ENCODE measurements around the gene ARF1. TPM values are rescaled to one million over a fixed set of nuclear protein-coding genes. Genes with fewer than 3 reads are reported as not detected.
A peak's percentile ranks its signal among the peaks of the same experiment; 100 is the strongest.

Gene ARF1
- total RNA-seq, 1 experiment from 2014 or later: 107 TPM

GRCh38 chr1:228097333-228098081, 15.0 kb downstream of the ARF1 start:
- no peaks in the 10 kb centered on the region for H3K27me3 ChIP-seq (ENCODE audit: low read length)
- H3K9ac ChIP-seq (ENCODE audit: low read length): no peak overlapping the region
- peaks cover 13% of the 10 kb centered on the region for H3K4me1 ChIP-seq (ENCODE audit: low read length)
- H3K79me2 ChIP-seq (ENCODE audit: low read length): peaks cover 74% of the 10 kb centered on the region
- DNase-seq: peak; percentile 27
- no peaks in the 10 kb centered on the region for H3K9me2 ChIP-seq (replicated peaks; ENCODE audit: insufficient read depth, low read length)
- no peak overlapping the region for H3K27ac ChIP-seq (ENCODE audit: low read length)
- no peak overlapping the region for H2AFZ ChIP-seq (ENCODE audit: low read length)
- H3K4me2 ChIP-seq (ENCODE audit: low read depth, low read length, poor library complexity, severe bottlenecking): no peak overlapping the region
- peaks cover 71% of the 10 kb centered on the region for H4K20me1 ChIP-seq (ENCODE audit: insufficient read depth, low read depth, low read length)
- no peak overlapping the region for H3K4me3 ChIP-seq (ENCODE audit: low read length)
- peaks cover 27% of the 10 kb centered on the region for H3K36me3 ChIP-seq (ENCODE audit: insufficient read depth, low read length)
- peaks cover 12% of the 10 kb centered on the region for H3K9me3 ChIP-seq (ENCODE audit: low read length)

- H3K79me2 ChIP-seq (ENCODE audit: low read length): peaks cover 69% of the 10 kb centered on the region
- H3K4me1 ChIP-seq (ENCODE audit: low read length): peaks cover 15% of the 10 kb centered on the region
- peak; percentile 41 for DNase-seq
- peaks cover 5% of the 10 kb centered on the region for H3K9me3 ChIP-seq (ENCODE audit: low read length)
- H3K4me3 ChIP-seq (ENCODE audit: low read length): no peak overlapping the region
- peaks cover 26% of the 10 kb centered on the region for H3K36me3 ChIP-seq (ENCODE audit: insufficient read depth, low read length)
- H3K4me2 ChIP-seq (ENCODE audit: low read depth, low read length, poor library complexity, severe bottlenecking): no peak overlapping the region
- no peak overlapping the region for H2AFZ ChIP-seq (ENCODE audit: low read length)
- H3K27me3 ChIP-seq (ENCODE audit: low read length): no peaks in the 10 kb centered on the region
- H3K9me2 ChIP-seq (replicated peaks; ENCODE audit: insufficient read depth, low read length): no peaks in the 10 kb centered on the region
- no peak overlapping the region for H3K27ac ChIP-seq (ENCODE audit: low read length)
- no peak overlapping the region for H3K9ac ChIP-seq (ENCODE audit: low read length)
- peaks cover 64% of the 10 kb centered on the region for H4K20me1 ChIP-seq (ENCODE audit: insufficient read depth, low read depth, low read length)
Measured at GRCh38 chr1:228098323-228098931, 15.9 kb downstream of the ARF1 start.

- Histone ChIP-seq H4K20me1 (ENCODE audit: insufficient read depth, low read depth, low read length) (peaks cover 60% of the 10 kb centered on the region), H3K4me1 (ENCODE audit: low read length) (peaks cover 24% of the 10 kb centered on the region)
- DNase-seq: peak; percentile 41
Measured at GRCh38 chr1:228099331-228099732, 16.8 kb downstream of the ARF1 start.

GRCh38 chr1:228100822-228101613, 18.5 kb downstream of the ARF1 start:
- peak; percentile 44 for DNase-seq
- no peaks in the 10 kb centered on the region for H3K9me2 ChIP-seq (replicated peaks; ENCODE audit: insufficient read depth, low read length)
- peaks cover 43% of the 10 kb centered on the region for H4K20me1 ChIP-seq (ENCODE audit: insufficient read depth, low read depth, low read length)
- no peaks in the 10 kb centered on the region for H3K9me3 ChIP-seq (ENCODE audit: low read length)
- peaks cover 43% of the 10 kb centered on the region for H3K79me2 ChIP-seq (ENCODE audit: low read length)
- H3K36me3 ChIP-seq (ENCODE audit: insufficient read depth, low read length): peaks cover 10% of the 10 kb centered on the region
- H3K9ac ChIP-seq (ENCODE audit: low read length): peak overlapping the region; percentile 93
- peak overlapping the region; percentile 74 for H3K4me3 ChIP-seq (ENCODE audit: low read length)
- H3K4me1 ChIP-seq (ENCODE audit: low read length): peaks cover 28% of the 10 kb centered on the region
- H3K4me2 ChIP-seq (ENCODE audit: low read depth, low read length, poor library complexity, severe bottlenecking): peak overlapping the region; percentile 91
- H3K27me3 ChIP-seq (ENCODE audit: low read length): no peaks in the 10 kb centered on the region
- H2AFZ ChIP-seq (ENCODE audit: low read length): no peak overlapping the region
- H3K27ac ChIP-seq (ENCODE audit: low read length): peak overlapping the region; percentile 23; the same call in 1 of the 2 replicates

More at GRCh38 chr1:228099331-228099732, 16.8 kb downstream of the ARF1 start:
- peaks cover 60% of the 10 kb centered on the region for H3K79me2 ChIP-seq (ENCODE audit: low read length)
- peaks cover 2% of the 10 kb centered on the region for H3K9me3 ChIP-seq (ENCODE audit: low read length)
- peaks cover 21% of the 10 kb centered on the region for H3K36me3 ChIP-seq (ENCODE audit: insufficient read depth, low read length)
- H3K27ac ChIP-seq (ENCODE audit: low read length): no peak overlapping the region
- H2AFZ ChIP-seq (ENCODE audit: low read length): no peak overlapping the region
- no peak overlapping the region for H3K9ac ChIP-seq (ENCODE audit: low read length)
- no peaks in the 10 kb centered on the region for H3K9me2 ChIP-seq (replicated peaks; ENCODE audit: insufficient read depth, low read length)
- no peak overlapping the region for H3K4me3 ChIP-seq (ENCODE audit: low read length)
- no peaks in the 10 kb centered on the region for H3K27me3 ChIP-seq (ENCODE audit: low read length)
- no peak overlapping the region for H3K4me2 ChIP-seq (ENCODE audit: low read depth, low read length, poor library complexity, severe bottlenecking)

GRCh38 chr1:228101614-228101993, 19.1 kb downstream of the ARF1 start:
- Histone ChIP-seq H3K9ac (ENCODE audit: low read length) (peak overlapping the region; percentile 93), H2AFZ (ENCODE audit: low read length) (no peak overlapping the region), H3K9me3 (ENCODE audit: low read length) (no peaks in the 10 kb centered on the region), H4K20me1 (ENCODE audit: insufficient read depth, low read depth, low read length) (peaks cover 37% of the 10 kb centered on the region), H3K4me2 (ENCODE audit: low read depth, low read length, poor library complexity, severe bottlenecking) (peak overlapping the region; percentile 91), H3K27me3 (ENCODE audit: low read length) (no peaks in the 10 kb centered on the region), H3K4me3 (ENCODE audit: low read length) (peak overlapping the region; percentile 74), H3K4me1 (ENCODE audit: low read length) (peaks cover 28% of the 10 kb centered on the region), H3K36me3 (ENCODE audit: insufficient read depth, low read length) (peaks cover 10% of the 10 kb centered on the region), H3K9me2 (replicated peaks; ENCODE audit: insufficient read depth, low read length) (no peaks in the 10 kb centered on the region), H3K27ac (ENCODE audit: low read length) (peak overlapping the region; percentile 37; the same call in 1 of the 2 replicates), H3K79me2 (ENCODE audit: low read length) (peaks cover 39% of the 10 kb centered on the region)
- peak; percentile 48 for DNase-seq

- Histone ChIP-seq H3K27me3 (ENCODE audit: low read length) (no peaks in the 10 kb centered on the region), H3K9ac (ENCODE audit: low read length) (peak overlapping the region; percentile 93), H3K4me2 (ENCODE audit: low read depth, low read length, poor library complexity, severe bottlenecking) (peak overlapping the region; percentile 91), H2AFZ (ENCODE audit: low read length) (no peak overlapping the region), H3K36me3 (ENCODE audit: insufficient read depth, low read length) (peaks cover 14% of the 10 kb centered on the region), H3K79me2 (ENCODE audit: low read length) (peaks cover 35% of the 10 kb centered on the region; the same call in 1 of the 2 replicates), H3K9me3 (ENCODE audit: low read length) (no peaks in the 10 kb centered on the region), H3K4me3 (ENCODE audit: low read length) (peak overlapping the region; percentile 74), H4K20me1 (ENCODE audit: insufficient read depth, low read depth, low read length) (peaks cover 31% of the 10 kb centered on the region; the same call in 1 of the 2 replicates), H3K9me2 (replicated peaks; ENCODE audit: insufficient read depth, low read length) (no peaks in the 10 kb centered on the region), H3K4me1 (ENCODE audit: low read length) (peaks cover 28% of the 10 kb centered on the region), H3K27ac (ENCODE audit: low read length) (peak overlapping the region; percentile 37; the same call in 1 of the 2 replicates)
- DNase-seq: peak; percentile 75
Measured at GRCh38 chr1:228101994-228102790, 19.7 kb downstream of the ARF1 start.

GRCh38 chr1:228102791-228103620, 20.5 kb downstream of the ARF1 start, which contains the start of gene C1orf35:
TSS of gene C1orf35 (minus strand) at chr1:228103325. CDS start at chr1:228103227, 98 bp downstream.
- H3K4me1 ChIP-seq (ENCODE audit: low read length): peaks cover 35% of the 10 kb centered on the region
- peaks cover 38% of the 10 kb centered on the region for H3K79me2 ChIP-seq (ENCODE audit: low read length)
- peak within 1 kb of the TSS; percentile 42; the same call in 1 of the 2 replicates for H3K27ac ChIP-seq (ENCODE audit: low read length)
- peak within 1 kb of the TSS; percentile 74 for H3K4me3 ChIP-seq (ENCODE audit: low read length)
- peak; percentile 98 for DNase-seq
- peaks cover 25% of the 10 kb centered on the region; the same call in 1 of the 2 replicates for H4K20me1 ChIP-seq (ENCODE audit: insufficient read depth, low read depth, low read length)
- H3K4me2 ChIP-seq (ENCODE audit: low read depth, low read length, poor library complexity, severe bottlenecking): peak within 1 kb of the TSS; percentile 91
- no peaks in the 10 kb centered on the region for H3K27me3 ChIP-seq (ENCODE audit: low read length)
- peak within 1 kb of the TSS; percentile 82; the same call in 1 of the 2 replicates for H2AFZ ChIP-seq (ENCODE audit: low read length)
- H3K9ac ChIP-seq (ENCODE audit: low read length): peak within 1 kb of the TSS; percentile 93
- H3K36me3 ChIP-seq (ENCODE audit: insufficient read depth, low read length): peaks cover 13% of the 10 kb centered on the region
- no peaks in the 10 kb centered on the region for H3K9me3 ChIP-seq (ENCODE audit: low read length)
- no peaks in the 10 kb centered on the region for H3K9me2 ChIP-seq (replicated peaks; ENCODE audit: insufficient read depth, low read length)
